HL-60 (cell line): Measurements from ENCODE around the gene TRIO.

Experiments used
- GABPA ChIP-seq: IDR thresholded peaks from 2 replicates; pipeline ENCODE4 v1.6.1; 2012; ENCODE audit warnings: low read depth
- POLR2AphosphoS5 ChIP-seq: IDR thresholded peaks from 2 replicates; pipeline ENCODE4 v1.6.1; 2012; ENCODE audit warnings: low read depth
- SPI1 ChIP-seq: IDR thresholded peaks from 2 replicates; pipeline ENCODE4 v1.6.1; 2012; ENCODE audit warnings: low read depth, mild to moderate bottlenecking, borderline replicate concordance
- TF ChIP-seq, protein P1 (sequence below): IDR thresholded peaks from one replicate; pipeline ENCODE4 v1.5.1; 2011; ENCODE audit warnings: low read length, control low read depth, inconsistent platforms; ENCODE audit not compliant: insufficient read depth
- TF ChIP-seq, protein P2 (sequence below): IDR thresholded peaks from 2 replicates; pipeline ENCODE4 v1.6.1; 2012; ENCODE audit warnings: low read depth; ENCODE audit not compliant: insufficient replicate concordance

DNA sequence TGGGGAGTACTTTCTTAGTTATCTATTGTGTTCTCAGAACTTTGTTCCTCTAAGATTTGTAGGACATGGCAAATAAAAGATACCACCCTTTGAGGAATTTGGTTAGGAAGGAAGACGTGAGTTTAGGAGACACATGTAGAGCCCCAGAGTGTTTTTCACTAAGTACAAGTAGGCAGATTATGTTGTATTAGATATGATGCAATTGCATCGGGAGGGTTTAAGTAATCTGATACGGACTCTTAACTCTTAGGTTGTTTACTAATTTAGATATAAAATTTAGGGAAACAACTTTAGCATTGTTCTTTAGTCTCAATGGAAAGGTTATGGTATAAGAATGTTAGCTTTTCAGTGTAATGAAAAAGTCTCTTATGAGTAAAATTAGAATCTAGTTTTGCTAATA lies 84.4 kb downstream of the TRIO start:
- TF ChIP-seq POLR2AphosphoS5 (no peak), SPI1 (no peak), GABPA (no peak)
- TF ChIP-seq, protein P1, sequence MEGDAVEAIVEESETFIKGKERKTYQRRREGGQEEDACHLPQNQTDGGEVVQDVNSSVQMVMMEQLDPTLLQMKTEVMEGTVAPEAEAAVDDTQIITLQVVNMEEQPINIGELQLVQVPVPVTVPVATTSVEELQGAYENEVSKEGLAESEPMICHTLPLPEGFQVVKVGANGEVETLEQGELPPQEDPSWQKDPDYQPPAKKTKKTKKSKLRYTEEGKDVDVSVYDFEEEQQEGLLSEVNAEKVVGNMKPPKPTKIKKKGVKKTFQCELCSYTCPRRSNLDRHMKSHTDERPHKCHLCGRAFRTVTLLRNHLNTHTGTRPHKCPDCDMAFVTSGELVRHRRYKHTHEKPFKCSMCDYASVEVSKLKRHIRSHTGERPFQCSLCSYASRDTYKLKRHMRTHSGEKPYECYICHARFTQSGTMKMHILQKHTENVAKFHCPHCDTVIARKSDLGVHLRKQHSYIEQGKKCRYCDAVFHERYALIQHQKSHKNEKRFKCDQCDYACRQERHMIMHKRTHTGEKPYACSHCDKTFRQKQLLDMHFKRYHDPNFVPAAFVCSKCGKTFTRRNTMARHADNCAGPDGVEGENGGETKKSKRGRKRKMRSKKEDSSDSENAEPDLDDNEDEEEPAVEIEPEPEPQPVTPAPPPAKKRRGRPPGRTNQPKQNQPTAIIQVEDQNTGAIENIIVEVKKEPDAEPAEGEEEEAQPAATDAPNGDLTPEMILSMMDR = no peak
- TF ChIP-seq, protein P2, sequence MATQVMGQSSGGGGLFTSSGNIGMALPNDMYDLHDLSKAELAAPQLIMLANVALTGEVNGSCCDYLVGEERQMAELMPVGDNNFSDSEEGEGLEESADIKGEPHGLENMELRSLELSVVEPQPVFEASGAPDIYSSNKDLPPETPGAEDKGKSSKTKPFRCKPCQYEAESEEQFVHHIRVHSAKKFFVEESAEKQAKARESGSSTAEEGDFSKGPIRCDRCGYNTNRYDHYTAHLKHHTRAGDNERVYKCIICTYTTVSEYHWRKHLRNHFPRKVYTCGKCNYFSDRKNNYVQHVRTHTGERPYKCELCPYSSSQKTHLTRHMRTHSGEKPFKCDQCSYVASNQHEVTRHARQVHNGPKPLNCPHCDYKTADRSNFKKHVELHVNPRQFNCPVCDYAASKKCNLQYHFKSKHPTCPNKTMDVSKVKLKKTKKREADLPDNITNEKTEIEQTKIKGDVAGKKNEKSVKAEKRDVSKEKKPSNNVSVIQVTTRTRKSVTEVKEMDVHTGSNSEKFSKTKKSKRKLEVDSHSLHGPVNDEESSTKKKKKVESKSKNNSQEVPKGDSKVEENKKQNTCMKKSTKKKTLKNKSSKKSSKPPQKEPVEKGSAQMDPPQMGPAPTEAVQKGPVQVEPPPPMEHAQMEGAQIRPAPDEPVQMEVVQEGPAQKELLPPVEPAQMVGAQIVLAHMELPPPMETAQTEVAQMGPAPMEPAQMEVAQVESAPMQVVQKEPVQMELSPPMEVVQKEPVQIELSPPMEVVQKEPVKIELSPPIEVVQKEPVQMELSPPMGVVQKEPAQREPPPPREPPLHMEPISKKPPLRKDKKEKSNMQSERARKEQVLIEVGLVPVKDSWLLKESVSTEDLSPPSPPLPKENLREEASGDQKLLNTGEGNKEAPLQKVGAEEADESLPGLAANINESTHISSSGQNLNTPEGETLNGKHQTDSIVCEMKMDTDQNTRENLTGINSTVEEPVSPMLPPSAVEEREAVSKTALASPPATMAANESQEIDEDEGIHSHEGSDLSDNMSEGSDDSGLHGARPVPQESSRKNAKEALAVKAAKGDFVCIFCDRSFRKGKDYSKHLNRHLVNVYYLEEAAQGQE = no peak
